PFSK-1 (cell line): ENCODE data around the gene IGSF21.

Experiments
- FOXP2 ChIP-seq: optimal IDR thresholded peaks from 2 replicates; pipeline ENCODE3; 2011; ENCODE audit warnings: borderline replicate concordance, control low read depth, inconsistent platforms; ENCODE audit not compliant: insufficient read depth; ENCODE audit errors: extremely low read length, extremely low read depth
- POLR2AphosphoS5 ChIP-seq: IDR thresholded peaks from 2 replicates; pipeline ENCODE4 v1.6.1; 2012; ENCODE audit warnings: low read depth, mild to moderate bottlenecking, control low read depth, low read length, moderate library complexity
- SIN3A ChIP-seq: IDR thresholded peaks from 2 replicates; pipeline ENCODE4 v1.6.1; 2012; ENCODE audit warnings: mild to moderate bottlenecking, low read length, moderate library complexity, borderline replicate concordance; ENCODE audit not compliant: insufficient read depth
- TAF1 ChIP-seq: IDR thresholded peaks from 2 replicates; pipeline ENCODE4 v1.6.1; 2012; ENCODE audit warnings: low read length, control low read depth, borderline replicate concordance; ENCODE audit not compliant: insufficient read depth
- TF ChIP-seq, protein P1 (sequence below), 2 experiments: IDR thresholded peaks; 2 replicates each; pipeline versions ENCODE4 v1.6.1 to v1.8.0; 2011 to 2012; ENCODE audit warnings: low read depth in 2 of 2, low read length in 2 of 2, control low read depth in 1 of 2, inconsistent platforms in 1 of 2, mild to moderate bottlenecking in 1 of 2, moderate library complexity in 1 of 2; ENCODE audit not compliant: insufficient read depth in 1 of 2

The IGSF21 gene

GRCh38 chr1:18398791-18399530 lies 291.4 kb downstream of the IGSF21 start:
- TF ChIP-seq FOXP2 (no peak), POLR2AphosphoS5 (no peak), TAF1 (no peak), SIN3A (no peak)
- TF ChIP-seq, protein P1, sequence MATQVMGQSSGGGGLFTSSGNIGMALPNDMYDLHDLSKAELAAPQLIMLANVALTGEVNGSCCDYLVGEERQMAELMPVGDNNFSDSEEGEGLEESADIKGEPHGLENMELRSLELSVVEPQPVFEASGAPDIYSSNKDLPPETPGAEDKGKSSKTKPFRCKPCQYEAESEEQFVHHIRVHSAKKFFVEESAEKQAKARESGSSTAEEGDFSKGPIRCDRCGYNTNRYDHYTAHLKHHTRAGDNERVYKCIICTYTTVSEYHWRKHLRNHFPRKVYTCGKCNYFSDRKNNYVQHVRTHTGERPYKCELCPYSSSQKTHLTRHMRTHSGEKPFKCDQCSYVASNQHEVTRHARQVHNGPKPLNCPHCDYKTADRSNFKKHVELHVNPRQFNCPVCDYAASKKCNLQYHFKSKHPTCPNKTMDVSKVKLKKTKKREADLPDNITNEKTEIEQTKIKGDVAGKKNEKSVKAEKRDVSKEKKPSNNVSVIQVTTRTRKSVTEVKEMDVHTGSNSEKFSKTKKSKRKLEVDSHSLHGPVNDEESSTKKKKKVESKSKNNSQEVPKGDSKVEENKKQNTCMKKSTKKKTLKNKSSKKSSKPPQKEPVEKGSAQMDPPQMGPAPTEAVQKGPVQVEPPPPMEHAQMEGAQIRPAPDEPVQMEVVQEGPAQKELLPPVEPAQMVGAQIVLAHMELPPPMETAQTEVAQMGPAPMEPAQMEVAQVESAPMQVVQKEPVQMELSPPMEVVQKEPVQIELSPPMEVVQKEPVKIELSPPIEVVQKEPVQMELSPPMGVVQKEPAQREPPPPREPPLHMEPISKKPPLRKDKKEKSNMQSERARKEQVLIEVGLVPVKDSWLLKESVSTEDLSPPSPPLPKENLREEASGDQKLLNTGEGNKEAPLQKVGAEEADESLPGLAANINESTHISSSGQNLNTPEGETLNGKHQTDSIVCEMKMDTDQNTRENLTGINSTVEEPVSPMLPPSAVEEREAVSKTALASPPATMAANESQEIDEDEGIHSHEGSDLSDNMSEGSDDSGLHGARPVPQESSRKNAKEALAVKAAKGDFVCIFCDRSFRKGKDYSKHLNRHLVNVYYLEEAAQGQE (IDR thresholded peaks at IDR 0.05; ENCODE audit: insufficient read depth in 1 of 2, low read depth in 2 of 2, low read length in 2 of 2): no peak

- TF ChIP-seq TAF1 (no peak), SIN3A (no peak), POLR2AphosphoS5 (no peak), FOXP2 (no peak)
Measured at GRCh38 chr1:18400347-18401102, 292.9 kb downstream of the IGSF21 start.

DNA sequence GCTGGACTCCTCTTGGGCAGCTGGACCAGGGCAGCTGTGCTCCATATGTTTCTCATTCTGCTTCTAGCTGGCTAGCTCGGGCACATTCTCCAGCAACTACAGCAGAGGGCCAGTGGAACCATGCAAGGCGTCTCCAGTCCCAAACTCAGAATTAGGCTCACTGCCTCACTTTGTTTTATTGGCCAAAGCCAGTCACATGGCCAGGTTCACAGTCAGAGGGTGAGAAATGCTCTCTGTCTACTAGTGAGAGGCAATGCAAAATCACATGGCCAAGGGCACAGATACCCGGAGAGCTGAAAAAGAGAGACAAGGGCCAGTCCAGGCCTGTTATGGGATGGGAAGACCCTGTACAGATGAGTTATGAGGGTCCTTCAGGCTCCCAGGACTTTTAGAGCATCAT lies 294.3 kb downstream of the IGSF21 start:
- TF ChIP-seq SIN3A (no peak), TAF1 (no peak), FOXP2 (no peak), POLR2AphosphoS5 (no peak)
- TF ChIP-seq, protein P1 (IDR thresholded peaks at IDR 0.05; ENCODE audit: insufficient read depth in 1 of 2, low read depth in 2 of 2, low read length in 2 of 2): no peak

DNA sequence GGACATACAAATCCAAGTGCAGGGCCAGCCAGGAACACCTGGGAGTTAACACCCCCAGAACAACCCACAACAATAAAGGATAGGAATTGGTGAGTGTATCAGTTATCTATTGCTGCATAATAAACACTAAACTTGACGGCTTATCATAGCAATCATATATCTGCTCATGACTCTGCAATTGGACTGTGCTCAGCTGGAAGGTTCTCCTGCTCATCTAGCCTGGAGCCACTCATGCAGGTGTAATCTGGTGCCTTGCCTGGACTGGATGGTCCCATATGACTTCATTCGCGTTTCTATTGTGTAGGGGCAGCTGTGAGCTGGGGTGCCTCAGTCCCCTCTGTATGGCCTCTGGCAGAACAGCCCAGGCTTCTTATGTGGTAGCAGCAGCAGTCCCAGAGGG lies 296.9 kb downstream of the IGSF21 start:
- no peak for TF ChIP-seq POLR2AphosphoS5
- TF ChIP-seq, protein P1 (IDR thresholded peaks at IDR 0.05; ENCODE audit: insufficient read depth in 1 of 2, low read depth in 2 of 2, low read length in 2 of 2): no peak

GRCh38 chr1:18407166-18408045 lies 299.8 kb downstream of the IGSF21 start:
- TF ChIP-seq SIN3A: no peak
- no peak for TF ChIP-seq FOXP2
- TF ChIP-seq, protein P1 (IDR thresholded peaks at IDR 0.05; ENCODE audit: insufficient read depth in 1 of 2, low read depth in 2 of 2, low read length in 2 of 2): no peak
- no peak for TF ChIP-seq TAF1
- TF ChIP-seq POLR2AphosphoS5: no peak
